ENCODE results near the gene ITGB5. TPM values are rescaled to one million over a fixed set of nuclear protein-coding genes. Genes with fewer than 3 reads are reported as not detected.

The ITGB5 gene
- total RNA-seq, 1 donor from 2014 or later: 122 TPM

DNA sequence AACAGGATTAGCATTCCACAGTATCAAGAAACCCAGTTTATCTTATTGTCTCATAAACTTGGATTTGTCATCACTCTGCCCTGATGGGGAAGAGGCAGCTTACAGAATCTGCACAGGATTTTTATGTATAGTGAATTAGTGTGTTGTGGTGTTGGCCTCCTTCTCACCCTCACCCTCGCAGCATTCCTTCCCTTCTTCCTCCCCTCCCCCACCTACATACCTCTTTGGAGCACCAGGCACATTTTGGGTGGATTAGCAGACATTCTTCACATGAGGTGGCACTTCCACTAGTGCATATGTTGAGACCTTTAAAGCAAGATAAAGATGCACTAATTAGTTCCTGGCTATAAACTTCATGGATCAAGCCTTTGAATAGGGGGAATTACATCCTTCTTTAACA, 13.9 kb downstream of the ITGB5 start:
- Histone ChIP-seq H3K27ac (replicated peaks) (no peak overlapping the region), H3K4me1 (peaks cover 51% of the 10 kb centered on the region), H3K9me3 (replicated peaks) (no peaks in the 10 kb centered on the region), H3K4me3 (no peak overlapping the region), H3K36me3 (peaks cover 37% of the 10 kb centered on the region), H3K27me3 (ENCODE audit: low read depth) (no peaks in the 10 kb centered on the region)
- no peak for DNase-seq
- TF ChIP-seq, protein P1, sequence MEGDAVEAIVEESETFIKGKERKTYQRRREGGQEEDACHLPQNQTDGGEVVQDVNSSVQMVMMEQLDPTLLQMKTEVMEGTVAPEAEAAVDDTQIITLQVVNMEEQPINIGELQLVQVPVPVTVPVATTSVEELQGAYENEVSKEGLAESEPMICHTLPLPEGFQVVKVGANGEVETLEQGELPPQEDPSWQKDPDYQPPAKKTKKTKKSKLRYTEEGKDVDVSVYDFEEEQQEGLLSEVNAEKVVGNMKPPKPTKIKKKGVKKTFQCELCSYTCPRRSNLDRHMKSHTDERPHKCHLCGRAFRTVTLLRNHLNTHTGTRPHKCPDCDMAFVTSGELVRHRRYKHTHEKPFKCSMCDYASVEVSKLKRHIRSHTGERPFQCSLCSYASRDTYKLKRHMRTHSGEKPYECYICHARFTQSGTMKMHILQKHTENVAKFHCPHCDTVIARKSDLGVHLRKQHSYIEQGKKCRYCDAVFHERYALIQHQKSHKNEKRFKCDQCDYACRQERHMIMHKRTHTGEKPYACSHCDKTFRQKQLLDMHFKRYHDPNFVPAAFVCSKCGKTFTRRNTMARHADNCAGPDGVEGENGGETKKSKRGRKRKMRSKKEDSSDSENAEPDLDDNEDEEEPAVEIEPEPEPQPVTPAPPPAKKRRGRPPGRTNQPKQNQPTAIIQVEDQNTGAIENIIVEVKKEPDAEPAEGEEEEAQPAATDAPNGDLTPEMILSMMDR (IDR thresholded peaks at IDR 0.05; ENCODE audit: borderline replicate concordance): no peak
- intact Hi-C loops (cut with micrococcal nuclease): no loop called here

DNA sequence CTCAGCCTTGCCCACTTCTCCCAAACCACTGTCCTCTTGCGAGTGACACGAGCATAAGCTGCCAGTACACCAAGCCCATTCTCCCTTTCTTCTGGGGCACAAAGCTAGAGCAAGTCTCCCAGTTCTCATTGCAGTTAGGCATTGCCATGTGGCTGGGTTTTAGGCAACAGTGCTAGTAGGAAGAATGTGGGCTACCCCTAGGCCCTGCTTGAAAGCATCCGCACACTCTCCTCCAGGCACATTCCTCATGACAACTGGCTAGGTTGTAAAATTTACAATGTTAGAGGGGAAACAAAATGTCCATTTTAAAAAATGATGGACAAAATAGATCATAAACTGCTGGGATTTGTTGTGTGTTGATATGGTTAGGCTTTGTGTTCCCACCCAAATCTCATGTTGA, 19.7 kb downstream of the ITGB5 start:
- Histone ChIP-seq H3K4me3 (no peak overlapping the region), H3K27me3 (ENCODE audit: low read depth) (no peaks in the 10 kb centered on the region), H3K4me1 (peaks cover 7% of the 10 kb centered on the region), H3K36me3 (peaks cover 39% of the 10 kb centered on the region), H3K27ac (replicated peaks) (no peak overlapping the region), H3K9me3 (replicated peaks) (no peaks in the 10 kb centered on the region)
- intact Hi-C loops (cut with micrococcal nuclease): no loop called here
- DNase-seq: no peak
- TF ChIP-seq, protein P1 (IDR thresholded peaks at IDR 0.05; ENCODE audit: borderline replicate concordance): no peak

DNA sequence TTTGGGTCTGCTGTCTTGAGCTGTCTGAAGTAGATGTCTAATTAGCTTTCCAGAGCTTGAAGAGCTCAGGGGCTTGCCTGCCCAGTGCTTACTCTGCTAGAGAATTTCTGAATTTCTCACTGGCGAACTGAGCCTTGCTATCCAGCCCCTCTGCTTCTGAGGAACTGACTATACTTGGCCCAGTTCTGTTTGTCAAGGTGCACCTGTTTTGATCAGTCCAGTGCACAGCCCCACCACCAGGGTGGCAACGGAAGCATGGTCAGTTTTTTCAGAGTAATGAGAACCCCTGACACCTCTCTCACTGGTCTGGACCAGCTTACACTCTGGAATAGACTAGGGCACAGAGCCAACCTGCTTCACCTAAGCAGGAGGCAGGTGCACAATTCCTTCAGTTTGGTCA, 25.2 kb downstream of the ITGB5 start:
- DNase-seq: no peak
- H3K36me3 ChIP-seq: peaks cover 9% of the 10 kb centered on the region
- H3K27me3 ChIP-seq (ENCODE audit: low read depth): no peaks in the 10 kb centered on the region
- H3K27ac ChIP-seq (replicated peaks): peak overlapping the region; percentile 47
- H3K4me1 ChIP-seq: peaks cover 50% of the 10 kb centered on the region
- TF ChIP-seq, protein P1 (IDR thresholded peaks at IDR 0.05; ENCODE audit: borderline replicate concordance): no peak
- no peaks in the 10 kb centered on the region for H3K9me3 ChIP-seq (replicated peaks)
- H3K4me3 ChIP-seq: no peak overlapping the region
- intact Hi-C loops (cut with micrococcal nuclease): no loop called here

DNA sequence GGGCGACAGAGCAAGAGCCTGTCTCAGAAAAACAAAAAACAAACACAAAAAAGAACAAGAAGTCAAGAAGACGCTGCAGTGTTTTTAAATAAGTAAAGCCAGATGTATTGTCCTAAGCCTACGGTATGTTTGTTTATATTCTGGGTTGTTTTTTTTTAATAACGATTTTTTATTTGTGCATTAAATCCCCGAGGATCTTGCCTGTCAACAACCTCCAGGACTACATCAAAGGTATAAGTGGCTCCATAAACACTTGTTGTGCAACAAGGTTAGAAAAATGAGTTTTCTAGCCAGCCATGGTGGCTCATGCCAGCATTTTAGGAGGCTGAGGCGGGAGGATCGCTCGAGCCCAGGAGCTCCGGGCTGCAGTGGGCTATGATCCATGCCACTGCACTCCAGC, 26.1 kb downstream of the ITGB5 start:
- Histone ChIP-seq H3K4me1 (peaks cover 54% of the 10 kb centered on the region), H3K27me3 (ENCODE audit: low read depth) (no peaks in the 10 kb centered on the region), H3K27ac (replicated peaks) (peak overlapping the region; percentile 83), H3K9me3 (replicated peaks) (no peaks in the 10 kb centered on the region), H3K36me3 (peaks cover 6% of the 10 kb centered on the region), H3K4me3 (no peak overlapping the region)
- DNase-seq: no peak
- TF ChIP-seq, protein P1 (IDR thresholded peaks at IDR 0.05; ENCODE audit: borderline replicate concordance): no peak
- intact Hi-C loops (cut with micrococcal nuclease): no loop called here

DNA sequence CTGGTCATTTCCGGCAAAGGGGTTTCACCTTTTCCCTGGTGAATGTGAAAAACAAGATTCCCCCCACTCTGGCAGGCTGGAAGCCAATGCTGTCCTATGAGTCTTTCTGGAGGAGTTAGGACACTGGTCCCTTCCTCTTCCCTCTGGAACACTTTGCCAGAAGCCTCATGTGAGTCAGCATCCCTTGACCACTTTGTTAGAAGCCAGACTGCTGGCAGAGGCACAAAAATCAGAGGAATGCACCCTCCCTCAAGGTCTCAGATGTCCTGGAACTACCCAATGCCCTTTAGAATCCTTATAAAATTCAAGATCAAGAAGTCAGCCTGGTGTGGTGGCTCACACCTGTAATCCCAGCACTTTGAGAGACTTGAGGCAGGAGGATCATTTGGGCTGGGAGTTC, 26.6 kb downstream of the ITGB5 start:
- DNase-seq: peak; percentile 48
- intact Hi-C loops (cut with micrococcal nuclease): no loop called here
- Histone ChIP-seq H3K27me3 (ENCODE audit: low read depth) (no peaks in the 10 kb centered on the region), H3K9me3 (replicated peaks) (no peaks in the 10 kb centered on the region), H3K36me3 (peaks cover 10% of the 10 kb centered on the region), H3K27ac (replicated peaks) (peak overlapping the region; percentile 83), H3K4me1 (peaks cover 54% of the 10 kb centered on the region), H3K4me3 (no peak overlapping the region)
- TF ChIP-seq, protein P1 (IDR thresholded peaks at IDR 0.05; ENCODE audit: borderline replicate concordance): no peak

DNA sequence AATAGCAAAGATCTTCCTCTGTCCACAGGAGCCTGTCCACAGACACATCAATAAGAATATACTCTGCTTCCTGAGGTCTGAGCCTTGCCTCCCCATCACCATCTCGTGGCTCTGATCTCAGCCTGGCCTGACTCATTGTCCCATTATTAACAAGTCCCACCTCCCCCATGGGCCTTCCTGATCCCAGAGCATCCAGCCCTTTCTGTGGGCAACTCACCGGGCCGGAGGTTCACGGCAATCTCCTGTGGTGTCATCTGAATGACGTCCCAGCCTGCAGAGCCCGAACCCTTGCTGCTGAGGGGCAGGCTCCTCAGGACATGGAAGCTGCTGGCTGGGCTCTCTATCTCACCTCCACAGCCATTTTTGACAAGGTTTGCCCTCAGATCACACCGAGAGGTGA, 28.1 kb downstream of the ITGB5 start:
- H3K4me1 ChIP-seq: peaks cover 54% of the 10 kb centered on the region
- no peak overlapping the region for H3K4me3 ChIP-seq
- DNase-seq: no peak

More for the DNA sequence above, 28.1 kb downstream of the ITGB5 start:
- Histone ChIP-seq H3K27me3 (ENCODE audit: low read depth) (no peaks in the 10 kb centered on the region), H3K36me3 (peaks cover 22% of the 10 kb centered on the region), H3K9me3 (replicated peaks) (no peaks in the 10 kb centered on the region), H3K27ac (replicated peaks) (peak overlapping the region; percentile 83)
- TF ChIP-seq, protein P1 (IDR thresholded peaks at IDR 0.05; ENCODE audit: borderline replicate concordance): no peak
- intact Hi-C loops (cut with micrococcal nuclease): no loop called here
